H1 (cell line): Measurements from ENCODE around the gene PPA1. TPM values are rescaled to one million over a fixed set of nuclear protein-coding genes. Genes with fewer than 3 reads are reported as not detected.
A peak's percentile ranks its signal among the peaks of the same experiment; 100 is the strongest.

Source experiments
- CTCF ChIA-PET: fragments of 300-600 bp; sonication (Branson Sonifier 250); formaldehyde crosslinking; loops from one replicate; lab custom pipeline; 2021; ENCODE audit not compliant: partially characterized antibody; lab: Charles Lee
- POLR2A ChIA-PET: fragments of 300-600 bp; sonication (Branson Sonifier 250); formaldehyde crosslinking; loops from one replicate; lab custom pipeline; 2021; ENCODE audit warnings: inconsistent platforms; ENCODE audit not compliant: partially characterized antibody; lab: Charles Lee
- DNase-seq, 2 experiments: peaks; one replicate each; pipeline versions ENCODE4 v3.0.0 to v3.0.0-alpha.2; 2010 to 2022; ENCODE audit warnings: low spot score in 2 of 2, low read depth in 1 of 2, mixed read lengths in 1 of 2
- FAIRE-seq: peaks from 2 replicates; lab custom pipeline; 2011; peaks lifted over from hg19 to GRCh38; lab: Jason Lieb, UNC
- H2AFZ ChIP-seq: 2 replicates; pipeline ENCODE4 v1.8.1; 2012; ENCODE audit warnings: low read length, inconsistent platforms
- H2AK5ac ChIP-seq: 2 replicates; pipeline ENCODE4 v1.6.1; 2013; ENCODE audit warnings: low read depth, low read length
- H2BK120ac ChIP-seq: replicated peaks from 2 replicates; pipeline ENCODE3; 2013; ENCODE audit warnings: low read depth, low read length, inconsistent platforms
- H2BK12ac ChIP-seq: 2 replicates; pipeline ENCODE4 v1.6.1; 2013; ENCODE audit warnings: low read depth, low read length
- H2BK15ac ChIP-seq: 2 replicates; pipeline ENCODE4 v1.6.1; 2013; ENCODE audit warnings: low read length
- H2BK20ac ChIP-seq: 2 replicates; pipeline ENCODE4 v1.6.1; 2013; ENCODE audit warnings: low read length
- H2BK5ac ChIP-seq: 2 replicates; pipeline ENCODE4 v1.6.1; 2013; ENCODE audit warnings: low read depth, low read length
- H3K14ac ChIP-seq: 2 replicates; pipeline ENCODE4 v1.6.1; 2013; ENCODE audit warnings: inconsistent platforms; ENCODE audit not compliant: insufficient read length
- H3K18ac ChIP-seq: 2 replicates; pipeline ENCODE4 v1.6.1; 2013; ENCODE audit warnings: low read length; ENCODE audit errors: extremely low read depth
- H3K23ac ChIP-seq: 2 replicates; pipeline ENCODE4 v1.6.1; 2013; ENCODE audit warnings: inconsistent platforms; ENCODE audit not compliant: insufficient read length
- H3K23me2 ChIP-seq: 2 replicates; pipeline ENCODE4 v1.6.1; 2013; ENCODE audit warnings: low read depth, low read length
- H3K27ac ChIP-seq: 2 replicates; pipeline ENCODE4 v1.6.1; 2011; ENCODE audit warnings: low read depth, low read length, inconsistent platforms
- H3K27me3 ChIP-seq, 4 experiments: replicated peaks in 1 of 4; 1 replicate in 1 of 4; 2 replicates in 3 of 4; pipeline versions ENCODE4 v1.6.1 to v1.8.1; 2011 to 2013; ENCODE audit warnings: low read length in 3 of 4, mild to moderate bottlenecking in 3 of 4, inconsistent platforms in 2 of 4, mixed read lengths in 2 of 4, moderate library complexity in 1 of 4; ENCODE audit not compliant: control insufficient read depth in 3 of 4, insufficient read depth in 3 of 4; ENCODE audit errors: extremely low read depth in 1 of 4
- H3K36me3 ChIP-seq, 4 experiments: 2 replicates each; pipeline versions ENCODE4 v1.6.1 to v1.8.1; 2011 to 2013; ENCODE audit warnings: mild to moderate bottlenecking in 4 of 4, low read length in 3 of 4, moderate library complexity in 2 of 4, control low read depth in 1 of 4, inconsistent platforms in 1 of 4; ENCODE audit not compliant: insufficient read depth in 4 of 4, control insufficient read depth in 2 of 4
- H3K4ac ChIP-seq: replicated peaks from 2 replicates; pipeline ENCODE3; 2013; ENCODE audit warnings: low read length, low read depth, mixed read lengths, inconsistent platforms; ENCODE audit not compliant: insufficient read length
- H3K4me1 ChIP-seq, 4 experiments: replicated peaks in 1 of 4; 1 replicate in 1 of 4; 2 replicates in 3 of 4; pipeline versions ENCODE4 v1.6.1 to v1.8.1; 2011 to 2013; ENCODE audit warnings: low read length in 3 of 4, inconsistent platforms in 2 of 4, mixed read lengths in 1 of 4; ENCODE audit not compliant: insufficient read depth in 4 of 4, control insufficient read depth in 3 of 4
- H3K4me2 ChIP-seq, 2 experiments: 2 replicates each; pipeline versions ENCODE4 v1.6.1 to v1.8.1; 2011 to 2013; ENCODE audit warnings: low read depth in 2 of 2, low read length in 2 of 2, control low read depth in 1 of 2, inconsistent platforms in 1 of 2, mild to moderate bottlenecking in 1 of 2; ENCODE audit not compliant: insufficient read depth in 1 of 2
- H3K4me3 ChIP-seq, 4 experiments: fragments of 200-600, 300-600 bp in 1 of 4; sonication (generic), shearing (Covaris generic), sonication (Bioruptor Twin) in 1 of 4; 2 replicates each; pipeline versions ENCODE4 v1.5.1 to v1.8.1; 2011 to 2016; ENCODE audit warnings: low read length in 4 of 4, low read depth in 3 of 4, control low read depth in 2 of 4, inconsistent platforms in 2 of 4, mild to moderate bottlenecking in 2 of 4, mixed read lengths in 1 of 4, moderate library complexity in 1 of 4; ENCODE audit not compliant: insufficient read depth in 2 of 4; ENCODE audit errors: extremely low read depth in 1 of 4
- H3K56ac ChIP-seq: replicated peaks from 2 replicates; pipeline ENCODE3; 2013; ENCODE audit warnings: low read depth, mild to moderate bottlenecking, mixed read lengths, low read length, inconsistent platforms; ENCODE audit not compliant: insufficient read length
- H3K79me1 ChIP-seq: 2 replicates; pipeline ENCODE4 v1.6.1; 2013; ENCODE audit warnings: low read depth, low read length, control low read depth
- H3K79me2 ChIP-seq, 2 experiments: 2 replicates each; pipeline versions ENCODE4 v1.6.1 to v1.8.1; 2012 to 2013; ENCODE audit warnings: low read length in 2 of 2, mild to moderate bottlenecking in 2 of 2, inconsistent platforms in 1 of 2; ENCODE audit not compliant: insufficient read depth in 2 of 2, control insufficient read depth in 1 of 2
- H3K9ac ChIP-seq, 4 experiments: replicated peaks in 1 of 4; 1 replicate in 1 of 4; 2 replicates in 3 of 4; pipeline versions ENCODE4 v1.6.1 to v1.8.1; 2011 to 2013; ENCODE audit warnings: low read depth in 3 of 4, low read length in 3 of 4, control low read depth in 2 of 4, mild to moderate bottlenecking in 2 of 4, moderate library complexity in 2 of 4, inconsistent platforms in 1 of 4; ENCODE audit errors: extremely low read depth in 1 of 4
- H3K9me3 ChIP-seq, 2 experiments: 2 replicates each; pipeline versions ENCODE4 v1.6.1 to v1.8.1; 2012 to 2013; ENCODE audit warnings: mild to moderate bottlenecking in 2 of 2, moderate library complexity in 2 of 2, control low read depth in 1 of 2, inconsistent platforms in 1 of 2, low read depth in 1 of 2, low read length in 1 of 2, mixed read lengths in 1 of 2; ENCODE audit not compliant: insufficient read depth in 2 of 2
- H4K20me1 ChIP-seq, 2 experiments: replicated peaks in 1 of 2; 2 replicates each; pipeline versions ENCODE3 to v1.8.1; 2011 to 2013; ENCODE audit warnings: inconsistent platforms in 2 of 2, low read length in 2 of 2, mild to moderate bottlenecking in 1 of 2; ENCODE audit not compliant: insufficient read depth in 2 of 2, control insufficient read depth in 1 of 2
- H4K5ac ChIP-seq: 2 replicates; pipeline ENCODE4 v1.6.1; 2013; ENCODE audit warnings: low read length, low read depth, mixed read lengths, inconsistent platforms; ENCODE audit not compliant: insufficient read length
- H4K8ac ChIP-seq: 2 replicates; pipeline ENCODE4 v1.8.0; 2013; ENCODE audit warnings: mild to moderate bottlenecking, moderate library complexity, low read length, inconsistent platforms; ENCODE audit not compliant: insufficient read depth; ENCODE audit errors: extremely low read depth
- H4K91ac ChIP-seq: replicated peaks from 2 replicates; pipeline ENCODE3; 2013; ENCODE audit warnings: low read length, mixed read lengths, inconsistent platforms; ENCODE audit not compliant: insufficient read length
- ASH2L ChIP-seq: fragments of 200-600, 300-600 bp; sonication (generic); IDR thresholded peaks from one replicate; pipeline ENCODE4 v1.7.1; 2017; ENCODE audit warnings: low read length
- BCL11A ChIP-seq, 2 experiments: IDR thresholded peaks; one replicate each; pipeline ENCODE4 v1.6.1; 2011; ENCODE audit warnings: low read depth in 2 of 2, low read length in 2 of 2, mild to moderate bottlenecking in 2 of 2
- CREB1 ChIP-seq: IDR thresholded peaks from 2 replicates; pipeline ENCODE4 v1.6.1; 2012; ENCODE audit warnings: inconsistent platforms
- GABPA ChIP-seq: IDR thresholded peaks from 2 replicates; pipeline ENCODE4 v1.6.1; 2011; ENCODE audit warnings: mild to moderate bottlenecking, low read length, moderate library complexity, borderline replicate concordance; ENCODE audit not compliant: insufficient read depth
- KDM5A ChIP-seq: fragments of 200-600 bp; IDR thresholded peaks from 2 replicates; pipeline ENCODE4 v1.7.1; 2012; ENCODE audit warnings: mild to moderate bottlenecking, low read length, inconsistent platforms, mixed read lengths
- SIN3A ChIP-seq, 2 experiments: IDR thresholded peaks in 1 of 2; conservative IDR thresholded peaks in 1 of 2; 2 replicates each; pipeline ENCODE4 v1.6.1; 2011 to 2012; ENCODE audit warnings: low read length in 2 of 2, improper control_type of control experiment in 1 of 2, low read depth in 1 of 2, mild to moderate bottlenecking in 1 of 2
- WGBS, 2 experiments: shearing (Covaris generic) in 1 of 2; methylation state at CpG; one replicate each; pipeline versions ENCODE4 v1.1.6 to v1.1.7; 2013 to 2015; ENCODE audit warnings: low lambda C conversion rate in 2 of 2, mixed read lengths in 2 of 2, inconsistent platforms in 1 of 2, low coverage in 1 of 2, missing lambda C conversion rate in 1 of 2; ENCODE audit not compliant: insufficient replicate concordance in 2 of 2, insufficient coverage in 1 of 2, insufficient read length in 1 of 2; ENCODE audit errors: extremely low coverage in 1 of 2, missing lambda C conversion rate in 1 of 2; 5-methylcytosine and 5-hydroxymethylcytosine counted together
- long read RNA-seq, 2 experiments: library from RNA in 1 of 2; library from capped mRNA in 1 of 2; stranded (forward); transcript quantifications; one replicate each; pipeline ENCODE4 v2.0.0, GENCODE V29; 2021; ENCODE audit warnings: inconsistent platforms in 1 of 2
- polyA minus RNA-seq, 3 experiments: library from RNA; depleted of rRNA, polyadenylated mRNA; stranded (reverse); fragments of >200 nt; gene quantifications; 1 replicate in 2 of 3; 2 replicates in 1 of 3; pipeline ENCODE4 v1.2.3, GENCODE V29; 2011
- polyA plus RNA-seq, 7 experiments: library from polyadenylated mRNA; depleted of rRNA in 3 of 7; stranded (reverse) in 5 of 7; unstranded in 2 of 7; fragments of >200 nt in 5 of 7; fragments of 200-250 nt in 2 of 7; gene quantifications; 1 replicate in 5 of 7; 2 replicates in 1 of 7; 4 replicates in 1 of 7; pipeline versions ENCODE4 v1.2.1 to v1.2.3, GENCODE V29; 2011 to 2013; ENCODE audit warnings: missing spikeins in 2 of 7, mixed read lengths in 2 of 7
- total RNA-seq: library from RNA; stranded (reverse); fragmentation: NEBNext Ultra II Directional; extraction: Animal tissue kit (Norgen Biotek cat#: 25700); gene quantifications from 2 replicates; pipeline ENCODE4 v1.2.1, GENCODE V29; 2021

PPA1 gene
- 181 and 191 TPM in 2 replicates for total RNA-seq
- polyA plus RNA-seq (2011; rRNA removed) = 43.7 and 77.0 TPM in 2 replicates
- polyA plus RNA-seq (2011; cell fraction: cytosol; rRNA removed) = 120 TPM
- 50.0 TPM for polyA plus RNA-seq (2011; cell fraction: nucleus; rRNA removed)
- polyA plus RNA-seq (2012, experiment 1 of 2) = 112 to 128 TPM (median 119 TPM) in 4 replicates
- 29.4 TPM for polyA plus RNA-seq (2012, experiment 2 of 2)
- 115 TPM for polyA plus RNA-seq (2013, experiment 1 of 2)
- 126 TPM for polyA plus RNA-seq (2013, experiment 2 of 2)
- 56.6 and 79.1 TPM in 2 replicates for polyA minus RNA-seq (2011; rRNA and poly(A)+ RNA removed)
- 38.6 TPM for polyA minus RNA-seq (2011; cell fraction: cytosol; rRNA and poly(A)+ RNA removed)
- 31.7 TPM for polyA minus RNA-seq (2011; cell fraction: nucleus; rRNA and poly(A)+ RNA removed)
- long read RNA-seq, experiment 1, transcript PPA1-202 (11 exons, 1,295 nt) = major isoform, 195 of 332 reads
- long read RNA-seq, experiment 1, partial matches to known transcripts = 119 of 332 reads
- long read RNA-seq, experiment 1, other reads (novel, unspliced or antisense) = 18 of 332 reads
- long read RNA-seq, experiment 2, transcript PPA1-202 (11 exons, 1,295 nt) = major isoform, 295 of 304 reads
- long read RNA-seq, experiment 2, partial matches to known transcripts = 5 of 304 reads
- long read RNA-seq, experiment 2, other reads (novel, unspliced or antisense) = 4 of 304 reads

- H3K79me1 ChIP-seq = peaks cover 5% of the 10 kb centered on the region; the same call in 1 of the 2 replicates
- H2BK5ac ChIP-seq = no peak within 1 kb of the TSS; the same call in 1 of the 2 replicates
- H3K23ac ChIP-seq = no peak within 1 kb of the TSS
- 3% methylated on average over 39 of the region's 74 CpGs; no CpG with 5 or more reads in 1 of the 2 experiments for WGBS, 2 experiments
- peak within 1 kb of the TSS; percentile 96 for H2AFZ ChIP-seq
- H3K79me2 ChIP-seq = peaks cover 0 to 19% of the 10 kb centered on the region in 2 experiments; a peak in 3 of 4 replicates
- H3K4me1 ChIP-seq = peaks cover 0 to 7% (median 2%) of the 10 kb centered on the region in 4 experiments; a peak in 4 of 7 replicates
- DNase-seq (peak; percentile 93 to 100), FAIRE-seq (no peak)
- peaks cover 5 to 11% (median 10%) of the 10 kb centered on the region in 4 experiments; a peak in 5 of 8 replicates for H3K36me3 ChIP-seq
- H3K4me3 ChIP-seq = peak within 1 kb of the TSS; percentile 67 to 75 (median 68)
- H3K56ac ChIP-seq = no peak within 1 kb of the TSS
- peak within 1 kb of the TSS; percentile 53 for H3K4ac ChIP-seq
- peak within 1 kb of the TSS; percentile 91 for H4K8ac ChIP-seq
- CTCF ChIA-PET = interaction anchor here (0.7 to 3.0 kb wide), 9 partner anchors 11 to 165 kb away, joined by 3 to 23 read pairs (median 3); no protein-coding TSS in a partner anchor
- H3K9ac ChIP-seq = peak within 1 kb of the TSS in 3 of 4 experiments; percentile 24 to 67 (median 66); a peak in 5 of 7 replicates
- peak within 1 kb of the TSS; percentile 75 to 91 for H3K4me2 ChIP-seq
- H3K14ac ChIP-seq = no peak within 1 kb of the TSS
- peak within 1 kb of the TSS; percentile 8 for H4K5ac ChIP-seq
- peak within 1 kb of the TSS; percentile 75; the same call in 1 of the 2 replicates for H2BK20ac ChIP-seq
- POLR2A ChIA-PET = interaction anchor here (0.6 to 3.1 kb wide), 4 partner anchors 9 to 129 kb away, joined by 3 to 12 read pairs (median 4); no protein-coding TSS in a partner anchor
- peak within 1 kb of the TSS; percentile 2 for H4K91ac ChIP-seq
- H3K27me3 ChIP-seq = peaks cover 0 to 4% (median 0%) of the 10 kb centered on the region in 4 experiments; a peak in 2 of 7 replicates
- H2BK15ac ChIP-seq = peak within 1 kb of the TSS; percentile 81; the same call in 1 of the 2 replicates
- no peaks in the 10 kb centered on the region for H4K20me1 ChIP-seq
- H2BK12ac ChIP-seq = peak within 1 kb of the TSS; percentile 30; the same call in 1 of the 2 replicates
- no peak within 1 kb of the TSS for H2BK120ac ChIP-seq
- peak within 1 kb of the TSS; percentile 38; the same call in 1 of the 2 replicates for H3K27ac ChIP-seq
- H3K23me2 ChIP-seq = peaks cover 12% of the 10 kb centered on the region
- H2AK5ac ChIP-seq = no peak within 1 kb of the TSS
- H3K9me3 ChIP-seq = no peaks in the 10 kb centered on the region
- H3K18ac ChIP-seq = peak within 1 kb of the TSS; percentile 97
- TF ChIP-seq SIN3A (conservative IDR thresholded peaks at IDR 0.05 in 1 of 2, IDR thresholded peaks at IDR 0.05 in 1 of 2; ENCODE audit: low read depth in 1 of 2, low read length in 2 of 2) (peak; percentile 44 to 90; a peak in 2 of 4 replicates), CREB1 (no peak), BCL11A (IDR thresholded peaks at IDR 0.05; ENCODE audit: low read depth in 2 of 2, low read length in 2 of 2) (no peak), GABPA (no peak), KDM5A (no peak), ASH2L (no peak)
These were observed at the start of gene PPA1 for GRCh38 chr10:70233109-70233938. PPA1 (minus strand) TSS chr10:70233429; CDS start chr10:70233327, 102 bp downstream.
